GM19372 (cell line): ENCODE results near the gene ST3GAL6.
A peak's percentile ranks its signal among the peaks of the same experiment; 100 is the strongest.

ENCODE experiments used
- ATAC-seq: cut with Tn5 transposase; IDR thresholded peaks from one replicate; pipeline ENCODE4 v1.9.1; 2021; ENCODE audit warnings: mild to moderate bottlenecking, low read depth, moderate library complexity; ENCODE audit not compliant: unreplicated experiment

ST3GAL6 gene, protein sequence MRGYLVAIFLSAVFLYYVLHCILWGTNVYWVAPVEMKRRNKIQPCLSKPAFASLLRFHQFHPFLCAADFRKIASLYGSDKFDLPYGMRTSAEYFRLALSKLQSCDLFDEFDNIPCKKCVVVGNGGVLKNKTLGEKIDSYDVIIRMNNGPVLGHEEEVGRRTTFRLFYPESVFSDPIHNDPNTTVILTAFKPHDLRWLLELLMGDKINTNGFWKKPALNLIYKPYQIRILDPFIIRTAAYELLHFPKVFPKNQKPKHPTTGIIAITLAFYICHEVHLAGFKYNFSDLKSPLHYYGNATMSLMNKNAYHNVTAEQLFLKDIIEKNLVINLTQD

GRCh38 chr3:98763076-98763475 lies at the start of gene ST3GAL6:
TSS of gene ST3GAL6 (plus strand) at chr3:98763340. CDS start at chr3:98768441, 5,101 bp downstream.
- ATAC-seq: no peak

DNA sequence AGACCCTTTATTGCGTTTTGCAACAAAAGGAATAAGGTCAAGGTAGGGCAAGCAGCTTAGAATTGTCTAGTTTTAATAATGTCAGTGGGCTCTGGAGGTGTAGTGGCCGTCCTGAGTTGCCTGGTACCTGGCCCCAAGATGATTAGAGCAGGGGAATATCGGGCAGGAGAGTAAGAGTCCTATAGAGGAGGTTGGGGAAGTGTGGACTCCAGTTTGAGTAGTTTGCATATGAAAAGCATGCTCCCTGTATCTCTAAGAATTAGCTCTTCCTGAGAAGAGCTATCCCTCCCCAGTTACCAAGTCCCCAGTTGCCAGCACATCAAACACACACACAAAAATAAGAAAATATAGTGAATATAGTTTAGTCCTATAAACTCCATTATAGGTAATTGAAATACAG lies 49.2 kb upstream of the ST3GAL6 start:
- no peak for ATAC-seq

DNA sequence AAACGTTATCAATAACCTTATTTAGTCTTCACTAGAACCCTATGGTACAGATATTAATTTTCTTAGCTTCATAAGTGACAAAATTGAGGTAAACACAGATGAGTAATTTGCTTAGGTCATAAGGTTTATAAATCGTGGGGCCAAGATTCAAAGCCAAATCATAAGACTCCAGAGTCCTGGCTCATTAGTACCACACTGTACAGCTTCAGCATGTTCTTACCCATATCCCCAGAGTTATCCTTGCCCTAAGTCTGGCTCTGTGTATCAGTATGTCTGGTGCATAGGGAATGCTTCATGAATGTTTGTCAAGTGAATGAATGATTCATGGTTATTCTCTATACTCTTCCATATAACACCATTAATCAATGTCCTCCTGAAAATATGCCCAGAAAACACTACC lies 45.6 kb upstream of the ST3GAL6 start:
- ATAC-seq: no peak

- no peak for ATAC-seq
Measured at GRCh38 chr3:98718730-98719129, 44.4 kb upstream of the ST3GAL6 start.

- ATAC-seq: no peak
Measured at GRCh38 chr3:98721776-98722175, 41.4 kb upstream of the ST3GAL6 start.

DNA sequence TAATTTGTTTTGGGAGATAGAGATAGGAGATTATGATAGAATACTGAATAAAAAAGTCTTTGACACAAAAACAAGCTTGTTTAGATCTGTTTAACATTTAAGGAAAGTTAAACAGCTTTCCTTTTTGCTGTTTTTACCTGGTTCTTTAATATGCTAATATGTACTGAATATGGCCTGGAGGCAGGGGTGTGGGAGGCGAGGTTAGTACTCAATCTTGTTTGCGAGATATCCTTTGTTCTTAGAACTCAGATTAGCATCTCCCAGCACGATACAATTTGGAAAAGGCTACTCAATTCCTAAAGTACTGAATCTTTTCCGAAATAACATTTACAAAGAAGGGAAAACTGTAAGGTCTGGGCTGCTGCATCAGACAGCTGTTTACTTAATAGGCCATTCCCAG lies 40.8 kb upstream of the ST3GAL6 start:
- no peak for ATAC-seq

DNA sequence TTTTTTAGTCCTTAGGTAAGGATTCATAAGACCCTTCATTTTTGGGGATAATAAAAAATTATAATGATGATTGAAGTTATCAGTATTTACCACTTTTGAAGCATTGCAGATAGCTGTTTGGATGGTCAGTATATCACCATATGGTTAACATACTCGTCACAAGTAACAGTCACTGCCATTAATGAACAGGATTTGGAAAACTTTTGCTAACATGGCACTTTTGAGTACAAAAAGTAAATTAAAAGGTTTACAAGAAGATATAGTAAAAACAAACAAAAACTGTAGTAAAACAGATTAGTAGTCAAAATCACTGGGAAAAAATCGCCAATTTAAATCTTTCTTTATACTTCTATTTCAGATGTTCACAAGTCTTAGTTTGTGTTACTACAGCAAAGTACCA lies 37.8 kb upstream of the ST3GAL6 start:
- no peak for ATAC-seq

DNA sequence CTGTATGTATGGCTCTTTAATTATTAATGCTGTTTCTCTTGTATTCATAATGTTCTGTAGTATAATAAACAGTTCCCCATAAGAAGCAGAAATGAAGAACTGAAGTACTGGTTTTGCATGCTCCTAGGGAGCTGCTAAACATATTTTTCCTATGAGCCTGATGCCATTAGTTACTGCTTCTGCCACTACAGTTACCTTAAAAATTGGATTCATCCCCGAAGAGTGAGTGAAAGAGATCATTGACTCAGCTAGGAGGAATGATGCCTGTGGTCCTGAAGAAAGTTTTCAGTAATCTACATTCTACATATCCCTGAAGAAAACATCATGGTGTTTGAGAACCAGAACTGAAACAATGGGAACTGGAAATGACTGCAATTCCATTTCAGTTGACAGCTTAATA lies 37.1 kb upstream of the ST3GAL6 start:
- no peak for ATAC-seq

DNA sequence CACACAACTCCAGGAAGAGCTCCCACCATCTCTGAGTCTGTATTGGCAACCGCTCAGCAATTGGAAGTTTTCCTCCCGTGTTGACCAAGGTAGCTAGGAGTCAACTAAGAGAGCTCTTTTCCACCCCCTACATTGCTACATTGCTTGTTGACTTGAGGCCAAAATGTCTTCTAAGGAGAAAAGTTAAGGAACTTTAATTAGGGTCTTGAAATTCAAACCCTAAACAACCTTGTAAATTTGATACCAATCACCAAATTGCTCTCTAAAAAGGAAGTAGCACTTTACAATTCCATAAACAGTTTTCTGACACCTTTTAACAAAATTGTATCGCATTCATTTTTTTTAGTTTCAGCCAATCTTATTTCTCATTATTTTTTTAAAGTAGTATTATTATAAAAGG lies 35.5 kb upstream of the ST3GAL6 start:
- ATAC-seq: no peak

DNA sequence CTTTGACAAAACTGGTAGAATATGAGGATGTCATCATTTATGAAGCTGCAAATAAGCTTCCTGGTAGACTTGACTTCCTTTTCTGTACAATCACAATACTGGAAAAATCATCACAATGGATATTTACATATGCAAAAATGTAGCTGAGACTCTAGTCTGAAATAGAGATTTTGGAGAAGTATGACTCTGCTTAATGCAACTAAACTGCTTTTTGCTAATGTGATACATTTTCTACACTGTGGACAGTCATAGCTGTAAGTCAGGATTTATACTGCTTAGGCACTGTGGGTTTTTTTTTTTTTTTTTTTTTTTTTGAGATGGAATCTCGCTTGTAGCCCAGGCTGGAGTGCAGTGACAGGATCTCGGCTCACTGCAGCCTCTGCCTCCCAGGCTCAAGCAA lies 34.5 kb upstream of the ST3GAL6 start:
- ATAC-seq: no peak

GRCh38 chr3:98730338-98730737 lies 32.8 kb upstream of the ST3GAL6 start:
- no peak for ATAC-seq

DNA sequence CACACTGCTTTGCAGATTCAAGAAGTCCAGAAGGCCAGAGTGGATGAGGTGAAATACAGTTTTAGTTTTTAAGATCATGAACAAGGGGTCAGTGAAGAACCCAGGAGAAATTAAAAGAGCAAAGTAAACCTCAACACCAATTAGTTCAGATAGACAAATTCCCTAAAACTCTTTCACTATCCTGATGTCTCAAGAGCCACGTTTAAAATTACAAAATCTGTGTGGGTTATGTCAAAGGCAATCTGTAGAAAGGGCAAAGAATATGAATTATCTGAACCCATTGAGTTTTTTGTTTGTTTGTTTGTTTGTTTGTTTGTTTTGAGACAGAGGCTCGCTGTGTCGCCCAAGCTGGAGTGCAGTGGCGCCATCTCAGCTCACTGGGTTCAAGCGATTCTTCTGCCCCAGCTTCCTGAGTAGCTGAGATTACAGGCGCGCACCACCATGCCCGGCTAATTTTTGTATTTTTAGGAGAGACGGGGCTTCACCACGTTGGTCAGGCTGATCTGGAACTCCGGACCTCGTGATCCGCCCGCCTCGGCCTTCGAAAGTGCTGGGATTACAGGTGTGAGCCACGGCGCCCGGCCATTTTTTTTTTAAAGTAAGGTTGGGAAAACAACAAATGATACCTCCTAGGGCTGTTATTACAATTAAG lies 32.1 kb upstream of the ST3GAL6 start:
- ATAC-seq: no peak

DNA sequence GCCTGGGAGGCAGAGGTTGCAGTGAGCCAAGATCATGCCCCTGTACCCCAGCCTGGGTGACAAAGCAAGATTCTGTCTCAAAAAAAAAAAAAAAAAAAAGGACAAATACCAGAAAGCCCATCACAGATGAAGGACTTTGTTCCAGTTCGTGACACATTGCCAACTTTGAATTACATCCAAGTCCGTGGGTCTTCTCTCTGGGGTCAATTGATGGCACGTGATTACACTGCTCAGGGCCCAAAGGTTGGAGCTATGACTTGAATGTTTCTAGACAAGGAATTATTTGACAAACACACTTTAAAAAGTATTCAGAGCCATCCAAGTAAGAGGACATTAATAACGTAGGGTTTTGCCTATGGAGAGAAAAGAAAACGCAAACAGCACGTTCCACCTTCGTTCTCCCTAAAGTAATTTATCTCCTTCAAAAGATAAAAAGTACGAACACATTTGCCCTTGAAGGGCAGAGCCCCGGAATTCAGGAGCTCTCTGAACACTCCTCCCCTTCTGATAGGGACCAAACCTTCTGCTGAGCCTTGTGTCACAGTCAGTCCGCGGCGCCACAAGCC lies 31.3 kb upstream of the ST3GAL6 start:
- peak; percentile 45 for ATAC-seq

- peak; percentile 39 for ATAC-seq
Measured at GRCh38 chr3:98732286-98733052, 30.7 kb upstream of the ST3GAL6 start.

DNA sequence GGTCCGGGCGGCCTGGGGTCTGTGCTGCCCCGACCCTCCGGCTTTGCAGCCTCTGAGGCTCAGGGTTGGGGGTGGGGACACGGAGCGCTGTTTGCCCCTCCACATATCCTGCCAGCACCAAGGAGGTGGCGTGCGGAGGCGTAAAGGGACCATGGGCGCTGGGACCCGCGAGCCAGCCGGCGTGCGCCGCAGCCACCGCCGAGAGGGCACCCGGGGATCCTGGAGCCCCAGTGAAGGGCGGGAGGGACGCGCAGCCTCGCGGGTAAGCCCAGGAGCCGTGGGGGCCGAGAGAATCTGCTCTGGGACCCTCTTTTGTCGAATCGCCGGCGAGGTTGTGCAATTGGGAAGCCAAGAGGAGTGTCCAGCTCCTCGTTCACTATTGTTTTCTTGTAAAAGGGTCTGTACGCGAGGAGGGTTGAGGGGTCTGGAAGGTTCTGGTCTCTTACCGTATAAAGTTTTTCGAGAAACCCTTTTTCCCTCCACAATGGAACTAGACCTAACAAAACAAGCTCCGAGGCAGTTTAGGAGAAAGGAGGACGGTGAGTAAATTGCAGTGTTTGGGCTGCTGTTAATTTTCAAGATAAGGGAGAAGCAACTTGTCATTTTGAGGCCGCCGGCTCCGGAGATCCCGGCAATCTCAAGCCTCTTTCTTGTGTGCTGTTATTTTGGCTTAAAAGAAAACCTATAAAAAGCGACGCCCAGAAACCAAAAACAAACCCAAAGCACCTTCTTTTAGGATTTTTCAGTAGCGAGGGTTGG lies 29.9 kb upstream of the ST3GAL6 start:
- peak; percentile 7 for ATAC-seq

GRCh38 chr3:98733812-98734281 lies 29.3 kb upstream of the ST3GAL6 start:
- peak; percentile 38 for ATAC-seq

DNA sequence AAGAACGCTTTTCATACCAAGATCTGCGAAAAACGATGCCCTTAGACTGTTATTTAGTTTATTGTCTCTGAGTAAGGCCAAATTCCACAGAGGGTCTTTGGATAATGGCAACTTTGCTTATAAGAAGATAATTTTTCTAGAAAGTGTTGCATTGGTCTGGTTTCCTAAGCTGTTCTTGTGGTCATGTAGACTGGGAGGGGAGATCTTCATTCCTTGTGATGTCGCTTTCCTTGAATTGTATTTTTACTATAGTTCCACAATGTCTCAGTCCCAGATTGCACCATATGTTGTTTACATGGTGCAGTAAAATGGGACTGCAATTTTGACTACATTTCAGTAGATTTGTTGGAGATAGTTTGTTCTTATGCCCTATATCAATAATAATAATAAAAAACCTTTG lies 28.8 kb upstream of the ST3GAL6 start:
- no peak for ATAC-seq

DNA sequence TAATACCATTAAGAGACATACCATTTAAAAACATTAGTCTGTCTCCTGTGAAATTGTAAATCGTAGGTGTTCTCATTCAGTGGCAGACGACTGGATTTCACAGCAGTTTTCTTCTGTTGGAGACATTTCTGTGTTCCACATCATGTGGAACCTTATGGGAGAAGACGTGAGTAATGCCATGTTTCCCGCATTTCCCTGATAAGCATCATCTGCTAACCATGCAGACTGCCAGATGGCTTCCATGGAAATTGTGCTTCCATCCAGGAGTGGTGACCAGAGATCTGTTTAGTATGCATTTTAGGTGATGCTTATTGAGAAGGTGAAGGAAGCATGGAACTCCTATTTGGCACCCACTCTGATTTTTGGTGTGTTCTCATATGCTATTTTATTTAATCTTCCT lies 28.4 kb upstream of the ST3GAL6 start:
- ATAC-seq: no peak

GRCh38 chr3:98735296-98735695 lies 27.8 kb upstream of the ST3GAL6 start:
- no peak for ATAC-seq

GRCh38 chr3:98735761-98736269 lies 27.3 kb upstream of the ST3GAL6 start:
- no peak for ATAC-seq
